GM23248 (cell line): ENCODE results near the gene ATP8A2.

ENCODE experiments used
- EZH2 ChIP-seq: fragments of 200-600 bp; sonication (generic); IDR thresholded peaks from 2 replicates; pipeline ENCODE4 v1.6.1; 2018; ENCODE audit warnings: antibody characterized with exemption, mild to moderate bottlenecking; ENCODE audit not compliant: insufficient read depth, poor library complexity, severe bottlenecking
- EZH2phosphoT487 ChIP-seq: fragments of 200-600 bp; sonication (generic); IDR thresholded peaks from 2 replicates; pipeline ENCODE4 v1.6.1; 2018; ENCODE audit warnings: antibody characterized with exemption, moderate library complexity, mild to moderate bottlenecking, low read depth; ENCODE audit not compliant: insufficient read depth

- TF ChIP-seq EZH2 (no peak), EZH2phosphoT487 (no peak)
Measured at GRCh38 chr13:25867038-25867437, 495.3 kb downstream of the ATP8A2 start.
